Erythroblast (primary cell): ENCODE measurements around the gene PLA2G3.

Experiments
- DNase-seq, 2 experiments: peaks; one replicate each; lab custom pipeline; 2025; lab: John Stamatoyannopoulos, UW
- GATA1 ChIP-seq: IDR thresholded peaks from 2 replicates; pipeline ENCODE4 v1.6.1; 2011; ENCODE audit warnings: low read depth, mild to moderate bottlenecking, control low read depth, low read length, moderate library complexity
- POLR2A ChIP-seq: IDR thresholded peaks from 2 replicates; pipeline ENCODE4 v1.6.1; 2011; ENCODE audit warnings: mild to moderate bottlenecking, low read length

The PLA2G3 gene

DNA sequence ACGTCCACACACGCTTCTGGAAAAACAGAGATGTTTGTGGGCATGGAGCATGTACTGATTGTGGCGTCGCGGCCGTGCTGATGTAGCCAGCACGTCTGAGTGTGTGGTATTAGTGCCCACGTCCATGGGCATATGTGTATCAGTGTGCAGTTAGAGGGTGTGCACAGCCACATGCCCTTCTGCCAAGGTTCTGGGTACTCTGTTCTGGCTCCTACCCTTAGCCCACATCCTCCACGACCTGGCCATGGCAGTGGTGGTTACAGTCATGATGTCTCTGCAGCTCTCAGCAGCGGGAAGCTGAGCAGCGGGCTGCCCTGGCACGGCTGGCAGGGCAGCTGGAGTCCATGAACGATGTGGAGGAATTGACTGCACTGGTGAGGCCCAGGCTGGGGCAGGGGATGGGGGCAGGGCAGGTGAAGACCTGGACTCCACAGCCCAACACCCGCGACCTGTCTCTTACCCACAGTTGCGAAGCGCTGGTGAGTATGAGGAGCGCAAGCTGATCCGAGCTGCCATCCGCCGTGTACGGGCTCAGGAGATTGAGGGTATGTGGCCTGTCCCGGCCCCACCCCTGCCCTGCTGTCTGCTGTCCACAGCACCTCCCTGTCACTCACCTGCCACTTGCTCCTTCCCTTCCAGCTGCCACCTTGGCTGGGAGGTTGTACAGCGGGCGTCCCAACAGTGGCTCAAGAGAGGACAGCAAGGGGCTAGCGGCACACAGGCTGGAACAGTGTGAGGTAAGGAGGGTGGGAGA lies 51.9 kb downstream of the PLA2G3 start:
- TF ChIP-seq GATA1 (no peak), POLR2A (no peak)
- DNase-seq: no peak

DNA sequence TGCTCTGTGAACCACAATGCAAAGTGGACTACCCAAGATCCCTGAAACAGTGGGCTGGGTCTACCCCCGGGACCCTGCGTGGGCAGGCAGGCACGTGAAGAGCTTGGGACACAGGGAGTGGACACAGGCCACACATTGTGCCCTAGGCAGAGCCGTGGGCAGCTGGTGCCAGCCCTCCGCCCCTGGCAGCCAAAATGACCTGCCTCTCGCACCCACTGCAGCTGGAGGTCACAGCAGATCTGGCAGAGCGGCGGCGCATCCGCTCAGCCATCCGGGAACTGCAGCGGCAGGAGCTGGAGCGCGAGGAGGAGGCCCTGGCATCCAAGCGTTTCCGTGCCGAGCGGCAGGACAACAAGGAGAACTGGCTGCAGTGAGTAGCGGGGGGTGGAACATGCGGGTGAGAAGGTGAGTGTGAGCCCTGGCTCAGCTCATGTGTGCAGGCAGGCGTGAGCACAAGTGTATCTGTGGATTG lies 52.5 kb downstream of the PLA2G3 start:
- TF ChIP-seq GATA1 (no peak), POLR2A (no peak)
- no peak for DNase-seq

DNA sequence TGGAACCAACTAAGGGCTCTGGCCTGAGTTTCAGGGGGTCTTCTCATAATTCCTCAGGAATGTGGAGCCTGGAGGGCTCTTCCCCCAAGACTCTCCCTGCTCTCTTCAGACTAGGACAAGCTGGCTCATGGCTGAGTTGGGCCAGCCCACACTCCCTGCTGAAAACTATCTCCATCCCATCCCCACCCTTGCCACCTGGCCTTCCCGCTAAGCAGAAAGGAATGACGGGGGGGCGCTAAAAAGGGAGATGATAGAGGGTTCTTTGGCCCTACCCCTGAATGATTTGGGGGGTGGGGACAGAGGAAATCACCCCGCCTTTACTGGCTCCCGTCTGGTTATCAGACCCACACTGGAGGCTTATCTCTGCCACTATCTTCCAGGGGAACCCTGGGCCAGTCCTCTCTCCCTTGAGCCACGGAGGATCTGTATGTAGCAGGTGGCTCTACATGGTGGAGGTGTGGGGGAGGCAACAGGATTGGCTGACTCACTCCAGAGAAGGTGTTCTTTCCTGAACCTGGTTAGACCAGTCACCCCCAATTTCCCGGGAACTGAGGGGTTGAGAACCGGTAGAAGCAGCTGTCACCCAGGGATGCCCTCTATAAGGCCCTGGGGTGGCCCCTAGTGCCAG lies 53.5 kb downstream of the PLA2G3 start:
- no peak for TF ChIP-seq GATA1
- DNase-seq: peak; percentile 43 to 67

DNA sequence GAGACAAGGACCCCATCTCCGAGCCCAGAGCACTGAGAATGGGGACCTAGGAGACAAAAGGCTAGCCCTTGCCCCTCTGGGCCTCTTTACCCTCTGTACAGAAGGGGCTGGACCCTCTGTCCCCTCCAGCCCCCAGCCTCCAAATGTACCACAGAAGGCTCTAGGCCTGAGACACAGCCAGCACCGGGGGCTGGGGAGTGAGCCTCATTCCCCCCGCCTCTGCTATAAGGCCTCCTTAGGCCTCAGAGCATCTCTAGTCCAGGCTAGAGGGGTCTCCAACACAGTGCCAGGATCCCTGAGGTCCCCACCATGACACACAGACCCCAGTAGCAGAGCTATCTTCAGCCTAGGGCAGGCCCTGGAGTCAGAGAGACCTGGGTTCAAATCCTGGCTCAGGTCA lies 54.4 kb downstream of the PLA2G3 start:
- TF ChIP-seq POLR2A (no peak), GATA1 (no peak)
- no peak for DNase-seq

DNA sequence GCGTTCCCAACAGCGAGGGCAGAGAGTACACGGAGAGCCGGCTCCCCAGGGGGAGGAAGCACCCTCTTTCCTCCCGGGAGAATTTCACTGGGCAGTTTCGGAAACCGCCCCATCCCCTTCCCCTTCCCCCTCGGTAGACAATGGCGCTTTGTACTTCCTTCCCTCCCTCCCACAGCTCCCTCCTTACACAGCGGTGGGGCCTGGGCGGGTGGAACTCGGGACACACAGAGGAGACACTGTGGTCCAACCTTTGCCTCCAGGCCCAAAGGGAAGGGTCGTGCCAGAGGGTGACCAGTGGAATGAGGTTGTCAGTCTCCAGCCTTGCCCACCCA lies 54.8 kb downstream of the PLA2G3 start:
- DNase-seq: no peak
- TF ChIP-seq POLR2A: no peak
- no peak for TF ChIP-seq GATA1

DNA sequence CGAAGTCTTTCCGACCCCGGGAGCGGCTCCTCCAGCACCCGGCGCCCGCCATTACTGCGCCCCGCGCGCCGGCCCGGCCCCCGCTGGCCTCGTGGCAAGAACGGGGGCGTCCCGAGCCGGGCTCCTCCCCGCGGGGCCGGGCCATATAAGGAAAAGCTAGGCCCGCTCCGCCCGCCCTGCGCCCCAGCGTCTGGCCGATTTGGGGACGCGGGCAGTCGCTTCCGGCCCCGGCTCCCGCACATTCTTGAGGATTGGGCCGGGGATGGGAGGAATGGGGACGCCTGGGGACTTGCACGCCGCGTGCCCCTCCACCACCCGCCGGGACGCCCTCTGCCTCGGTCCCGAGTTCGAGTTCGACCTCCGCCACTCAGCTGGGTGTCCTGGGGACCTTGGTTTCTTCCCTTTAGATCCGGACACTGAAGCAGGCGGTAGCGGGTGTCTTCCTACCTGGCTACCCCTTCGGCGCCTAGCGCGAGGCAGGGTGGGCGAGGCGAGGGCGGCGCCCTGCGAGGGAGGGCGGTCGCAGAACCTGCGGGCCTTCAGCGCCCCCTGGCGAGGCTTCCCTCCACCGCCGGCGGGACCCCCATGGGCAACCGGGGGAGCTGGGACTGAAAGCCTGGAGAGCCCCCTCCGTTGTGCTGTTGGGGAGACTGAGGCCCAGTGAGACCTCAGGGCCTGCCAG lies 55.4 kb downstream of the PLA2G3 start:
- TF ChIP-seq GATA1 (no peak), POLR2A (peak; percentile 75)
- DNase-seq: peak; percentile 88 to 91
